GM18873 (cell line): ENCODE results near the gene STAB2.

Experiments used
- ATAC-seq: cut with Tn5 transposase; IDR thresholded peaks from one replicate; pipeline ENCODE4 v1.9.1; 2021; ENCODE audit warnings: mild to moderate bottlenecking, moderate library complexity, moderate number of reproducible peaks; ENCODE audit not compliant: unreplicated experiment, low FRiP score

Gene STAB2

GRCh38 chr12:103586791-103587370 lies at the start of gene STAB2:
TSS of gene STAB2 (plus strand) at chr12:103587273. CDS start at chr12:103587477, 204 bp downstream.
- ATAC-seq = no peak

GRCh38 chr12:103538397-103538796 lies 48.7 kb upstream of the STAB2 start:
- ATAC-seq = no peak

GRCh38 chr12:103540319-103540718 lies 46.8 kb upstream of the STAB2 start:
- no peak for ATAC-seq

GRCh38 chr12:103542078-103542477 lies 45.0 kb upstream of the STAB2 start:
- no peak for ATAC-seq

GRCh38 chr12:103546959-103547358 lies 40.1 kb upstream of the STAB2 start:
- ATAC-seq = no peak

GRCh38 chr12:103547376-103547775 lies 39.7 kb upstream of the STAB2 start:
- no peak for ATAC-seq

GRCh38 chr12:103547929-103548328 lies 39.1 kb upstream of the STAB2 start:
- no peak for ATAC-seq

- peak; percentile 62 for ATAC-seq
These were observed 38.2 kb upstream of the STAB2 start for GRCh38 chr12:103548622-103549601.

GRCh38 chr12:103556890-103557627 lies 30.0 kb upstream of the STAB2 start:
- no peak for ATAC-seq

- ATAC-seq = no peak
These were observed 29.5 kb upstream of the STAB2 start for GRCh38 chr12:103557628-103558010.

GRCh38 chr12:103558879-103559278 lies 28.2 kb upstream of the STAB2 start:
- no peak for ATAC-seq

- no peak for ATAC-seq
These were observed 26.4 kb upstream of the STAB2 start for GRCh38 chr12:103560604-103561101.

- no peak for ATAC-seq
These were observed 25.9 kb upstream of the STAB2 start for GRCh38 chr12:103561174-103561573.

GRCh38 chr12:103566398-103566797 lies 20.7 kb upstream of the STAB2 start:
- ATAC-seq = no peak

GRCh38 chr12:103569278-103569677 lies 17.8 kb upstream of the STAB2 start:
- no peak for ATAC-seq

GRCh38 chr12:103571286-103571685 lies 15.8 kb upstream of the STAB2 start:
- ATAC-seq = no peak

GRCh38 chr12:103572312-103573045 lies 14.6 kb upstream of the STAB2 start:
- ATAC-seq = no peak

- ATAC-seq = no peak
These were observed 13.9 kb upstream of the STAB2 start for GRCh38 chr12:103573185-103573584.

GRCh38 chr12:103578926-103579325 lies 8.1 kb upstream of the STAB2 start:
- no peak for ATAC-seq

GRCh38 chr12:103580026-103580425 lies 7.0 kb upstream of the STAB2 start:
- ATAC-seq = no peak
